ENCODE data around the gene XIAP. TPM values are rescaled to one million over a fixed set of nuclear protein-coding genes. Genes with fewer than 3 reads are reported as not detected.
A peak's percentile ranks its signal among the peaks of the same experiment; 100 is the strongest.
"Not testable (repeated sequence)": the region's sequence is repeated elsewhere in the genome, so short reads cannot be mapped to it uniquely, and the experiment has no call there.

Gene XIAP
- 30.8 TPM for total RNA-seq (2013)
- 1 to 10 TPM; 2.1 to 10.0 (median 5.8) TPM for polyA plus RNA-seq
- polyA minus RNA-seq, result 9.3 TPM in 2 replicates
- total RNA-seq, result 80.4 to 181 (median 128) reads per million in 11 experiments

DNA sequence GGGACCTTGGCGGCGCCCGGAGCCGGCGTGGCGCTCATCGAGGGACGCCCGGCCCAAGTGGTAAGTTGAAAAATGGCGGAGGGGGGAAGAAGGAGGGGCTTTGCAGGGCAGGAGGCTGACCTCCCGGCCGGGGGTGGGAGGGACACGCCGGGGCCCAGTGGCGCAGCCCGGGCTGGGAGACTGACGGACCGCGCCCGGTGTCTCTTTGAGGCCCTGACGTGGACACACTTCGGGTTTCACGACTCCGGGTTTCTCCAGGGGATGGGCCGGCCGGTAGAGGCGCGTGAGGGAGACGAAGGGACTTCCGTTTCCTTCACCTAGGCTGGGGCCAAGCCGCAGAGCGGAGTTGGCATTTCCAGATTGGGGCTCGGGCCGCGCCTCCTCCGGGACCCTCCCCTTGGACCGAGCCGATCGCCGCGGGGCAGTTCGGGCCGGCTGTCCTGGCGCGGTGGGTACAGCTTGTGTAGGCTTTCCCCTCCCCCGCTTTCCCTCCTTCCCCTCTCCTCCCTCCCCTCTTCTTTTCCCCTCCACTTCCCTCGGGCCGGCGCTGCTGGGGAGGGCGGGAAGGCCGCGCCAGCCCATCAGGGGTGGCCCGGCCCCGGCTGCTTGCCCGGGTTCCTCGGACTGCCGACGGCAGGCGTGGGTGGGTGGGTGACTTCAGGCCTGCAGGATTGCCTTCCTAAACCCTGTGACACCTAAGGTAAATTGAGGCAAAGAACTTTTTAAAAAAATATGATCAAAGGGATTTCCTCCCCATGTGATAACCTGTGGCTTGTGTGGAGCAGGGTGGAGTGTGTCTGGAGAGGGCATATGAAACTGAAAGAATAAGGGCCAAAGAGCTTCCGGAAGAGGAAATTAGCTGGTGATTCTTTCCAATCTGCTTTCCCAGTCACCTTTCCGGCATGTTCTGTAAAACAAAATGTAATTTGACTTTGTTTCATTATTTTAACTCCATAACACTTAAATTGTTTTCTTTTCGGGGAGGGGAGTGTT is at the start of gene XIAP:
Gene XIAP (plus strand): TSS at position 208 of the 993 bp plus-strand sequence. CDS start 25,610 bp downstream, outside the sequence.
- Mint-ChIP-seq H3K9me3 (peaks cover 0 to 10% (median 3%) of the 10 kb centered on the region in 7 donors), H3K36me3 (peaks cover 1 to 3% of the 10 kb centered on the region in 2 donors), H3K4me3 (peak within 1 kb of the TSS; percentile 83 to 86), H3K27me3 (ENCODE audit: low read depth in 3 of 3) (peaks cover 2 to 7% (median 3%) of the 10 kb centered on the region in 3 donors), H3K27ac (peak within 1 kb of the TSS; percentile 93 to 97 (median 95)), H3K4me1 (peaks cover 11% of the 10 kb centered on the region)
- H3K36me3 ChIP-seq (replicated peaks in 1 of 2; ENCODE audit: control insufficient read depth in 1 of 2, insufficient read depth in 2 of 2, low read length in 2 of 2), result no peaks in the 10 kb centered on the region
- H3K4me2 ChIP-seq (replicated peaks; ENCODE audit: extremely low read depth, low read length, poor library complexity, severe bottlenecking), result peak within 1 kb of the TSS; percentile 72
- peak within 1 kb of the TSS; percentile 62 for H2AFZ ChIP-seq (ENCODE audit: insufficient read depth, low read depth, low read length, poor library complexity, severe bottlenecking)
- no peaks in the 10 kb centered on the region for H3K27me3 ChIP-seq (ENCODE audit: control insufficient read depth in 2 of 2, insufficient read depth in 2 of 2, low read length in 2 of 2)
- no peaks in the 10 kb centered on the region for H4K20me1 ChIP-seq (ENCODE audit: insufficient read depth, low read length)
- H3K4me3 ChIP-seq (replicated peaks in 1 of 3; ENCODE audit: low read depth in 2 of 3, low read length in 3 of 3), result peak within 1 kb of the TSS; percentile 77 to 89 (median 87)
- TF ChIP-seq, protein P1, sequence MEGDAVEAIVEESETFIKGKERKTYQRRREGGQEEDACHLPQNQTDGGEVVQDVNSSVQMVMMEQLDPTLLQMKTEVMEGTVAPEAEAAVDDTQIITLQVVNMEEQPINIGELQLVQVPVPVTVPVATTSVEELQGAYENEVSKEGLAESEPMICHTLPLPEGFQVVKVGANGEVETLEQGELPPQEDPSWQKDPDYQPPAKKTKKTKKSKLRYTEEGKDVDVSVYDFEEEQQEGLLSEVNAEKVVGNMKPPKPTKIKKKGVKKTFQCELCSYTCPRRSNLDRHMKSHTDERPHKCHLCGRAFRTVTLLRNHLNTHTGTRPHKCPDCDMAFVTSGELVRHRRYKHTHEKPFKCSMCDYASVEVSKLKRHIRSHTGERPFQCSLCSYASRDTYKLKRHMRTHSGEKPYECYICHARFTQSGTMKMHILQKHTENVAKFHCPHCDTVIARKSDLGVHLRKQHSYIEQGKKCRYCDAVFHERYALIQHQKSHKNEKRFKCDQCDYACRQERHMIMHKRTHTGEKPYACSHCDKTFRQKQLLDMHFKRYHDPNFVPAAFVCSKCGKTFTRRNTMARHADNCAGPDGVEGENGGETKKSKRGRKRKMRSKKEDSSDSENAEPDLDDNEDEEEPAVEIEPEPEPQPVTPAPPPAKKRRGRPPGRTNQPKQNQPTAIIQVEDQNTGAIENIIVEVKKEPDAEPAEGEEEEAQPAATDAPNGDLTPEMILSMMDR (IDR thresholded peaks at IDR 0.05), result no peak
- peaks cover 15 to 22% of the 10 kb centered on the region in 2 donors for H3K4me1 ChIP-seq (ENCODE audit: control insufficient read depth in 1 of 2, insufficient read depth in 2 of 2, low read length in 2 of 2)
- intact Hi-C loops (cut with micrococcal nuclease), result loop anchor here in 1 of 2 donors (10.0 kb wide), 1 partner anchor 105 kb away; the partner anchor contains the start of gene STAG2
- H3K79me2 ChIP-seq (ENCODE audit: insufficient read depth, low read length), result peaks cover 45% of the 10 kb centered on the region
- no peaks in the 10 kb centered on the region for H3K9me3 ChIP-seq (replicated peaks in 1 of 2; ENCODE audit: control insufficient read depth in 1 of 2, insufficient read depth in 1 of 2, low read length in 2 of 2)
- DNase-seq, result peak; percentile 67 to 86 (median 84)
- H3K9ac ChIP-seq (ENCODE audit: insufficient read depth, low read length, poor library complexity, severe bottlenecking), result peak within 1 kb of the TSS; percentile 89
- under 1% methylated on average over 22 of the region's 62 CpGs for WGBS (ENCODE audit: insufficient coverage)
- H3K27ac ChIP-seq (ENCODE audit: low read depth in 1 of 2, low read length in 2 of 2), result peak within 1 kb of the TSS; percentile 92 to 99

DNA sequence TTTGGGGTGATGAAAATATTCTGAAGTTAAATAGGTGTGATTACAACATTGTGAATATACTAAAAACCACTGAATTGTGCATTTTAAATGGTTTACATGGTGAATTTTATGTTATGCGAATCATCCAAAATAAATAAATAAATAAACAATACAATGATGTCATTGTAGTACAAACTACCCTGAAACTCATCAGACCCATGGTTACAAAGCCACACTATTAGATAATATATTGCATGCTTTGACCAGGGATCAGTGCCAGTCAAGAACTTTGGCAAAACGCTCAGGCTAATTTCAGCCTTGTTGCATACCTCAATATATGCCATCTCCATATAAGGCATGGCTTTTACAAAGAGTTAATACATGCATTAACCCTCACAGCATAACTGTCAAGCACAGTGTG is 45.5 kb upstream of the XIAP start:
- no peak overlapping the region for H3K27ac Mint-ChIP-seq
- H3K4me2 ChIP-seq (replicated peaks; ENCODE audit: extremely low read depth, low read length, poor library complexity, severe bottlenecking), result no peak overlapping the region

GRCh38 chrX:123814934-123815394 is 44.9 kb upstream of the XIAP start:
- H3K9ac ChIP-seq (ENCODE audit: insufficient read depth, low read length, poor library complexity, severe bottlenecking); H3K79me2 ChIP-seq (ENCODE audit: insufficient read depth, low read length); H3K27me3 Mint-ChIP-seq (ENCODE audit: low read depth in 3 of 3); H3K4me3 Mint-ChIP-seq; H3K27me3 ChIP-seq (ENCODE audit: control insufficient read depth in 2 of 2, insufficient read depth in 2 of 2, low read length in 2 of 2); H3K4me1 Mint-ChIP-seq; H3K9me3 ChIP-seq (replicated peaks in 1 of 2; ENCODE audit: control insufficient read depth in 1 of 2, insufficient read depth in 1 of 2, low read length in 2 of 2); H3K27ac ChIP-seq (ENCODE audit: low read depth in 1 of 2, low read length in 2 of 2); intact Hi-C loops (cut with micrococcal nuclease); H3K4me2 ChIP-seq (replicated peaks; ENCODE audit: extremely low read depth, low read length, poor library complexity, severe bottlenecking); H3K4me1 ChIP-seq (ENCODE audit: control insufficient read depth in 1 of 2, insufficient read depth in 2 of 2, low read length in 2 of 2); H3K36me3 ChIP-seq (replicated peaks in 1 of 2; ENCODE audit: control insufficient read depth in 1 of 2, insufficient read depth in 2 of 2, low read length in 2 of 2); H4K20me1 ChIP-seq (ENCODE audit: insufficient read depth, low read length); DNase-seq; H3K36me3 Mint-ChIP-seq; H3K4me3 ChIP-seq (replicated peaks in 1 of 3; ENCODE audit: low read depth in 2 of 3, low read length in 3 of 3); H2AFZ ChIP-seq (ENCODE audit: insufficient read depth, low read depth, low read length, poor library complexity, severe bottlenecking): not testable (repeated sequence)
- Mint-ChIP-seq H3K9me3 (peaks cover 0 to 22% (median 5%) of the 10 kb centered on the region in 7 donors), H3K27ac (peak overlapping the region in 1 of 7 donors; percentile 16)
- WGBS (ENCODE audit: insufficient coverage), result 100% methylated on average over 1 of the region's 12 CpGs

More for the DNA sequence above, 45.5 kb upstream of the XIAP start:
- H3K27me3 Mint-ChIP-seq (ENCODE audit: low read depth in 3 of 3), result peaks cover 0 to 11% (median 0%) of the 10 kb centered on the region in 3 donors
- H3K27ac ChIP-seq (ENCODE audit: low read depth in 1 of 2, low read length in 2 of 2), result no peak overlapping the region
- no peak overlapping the region for H2AFZ ChIP-seq (ENCODE audit: insufficient read depth, low read depth, low read length, poor library complexity, severe bottlenecking)
- H3K36me3 ChIP-seq (replicated peaks in 1 of 2; ENCODE audit: control insufficient read depth in 1 of 2, insufficient read depth in 2 of 2, low read length in 2 of 2), result no peaks in the 10 kb centered on the region
- H4K20me1 ChIP-seq (ENCODE audit: insufficient read depth, low read length), result no peaks in the 10 kb centered on the region
- no peaks in the 10 kb centered on the region for H3K79me2 ChIP-seq (ENCODE audit: insufficient read depth, low read length)
- intact Hi-C loops (cut with micrococcal nuclease), result no loop called here
- H3K36me3 Mint-ChIP-seq, result no peaks in the 10 kb centered on the region
- no peak overlapping the region for H3K4me3 Mint-ChIP-seq
- no peaks in the 10 kb centered on the region for H3K9me3 ChIP-seq (replicated peaks in 1 of 2; ENCODE audit: control insufficient read depth in 1 of 2, insufficient read depth in 1 of 2, low read length in 2 of 2)
- no peak for DNase-seq
- no peak overlapping the region for H3K4me3 ChIP-seq (replicated peaks in 1 of 3; ENCODE audit: low read depth in 2 of 3, low read length in 3 of 3)
- H3K4me1 ChIP-seq (ENCODE audit: control insufficient read depth in 1 of 2, insufficient read depth in 2 of 2, low read length in 2 of 2), result no peaks in the 10 kb centered on the region
- TF ChIP-seq, protein P1 (IDR thresholded peaks at IDR 0.05), result no peak
- H3K4me1 Mint-ChIP-seq, result no peaks in the 10 kb centered on the region
- peaks cover 0 to 18% (median 3%) of the 10 kb centered on the region in 7 donors for H3K9me3 Mint-ChIP-seq
- WGBS (ENCODE audit: insufficient coverage), result no CpG with 5 or more reads among the region's 2 CpGs
- no peaks in the 10 kb centered on the region for H3K27me3 ChIP-seq (ENCODE audit: control insufficient read depth in 2 of 2, insufficient read depth in 2 of 2, low read length in 2 of 2)
- H3K9ac ChIP-seq (ENCODE audit: insufficient read depth, low read length, poor library complexity, severe bottlenecking), result no peak overlapping the region

Measured in CD14-positive monocyte (primary cell).